GM19468 (cell line): ENCODE data around the gene SUMO2.
"Not testable (repeated sequence)": the region's sequence is repeated elsewhere in the genome, so short reads cannot be mapped to it uniquely, and the experiment has no call there.

ENCODE experiments used
- ATAC-seq: cut with Tn5 transposase; IDR thresholded peaks from one replicate; pipeline ENCODE4 v1.9.1; 2021; ENCODE audit warnings: mild to moderate bottlenecking, moderate library complexity, moderate number of reproducible peaks; ENCODE audit not compliant: unreplicated experiment; ENCODE audit errors: extremely low read depth

SUMO2 gene

GRCh38 chr17:75151930-75152329, 30.8 kb downstream of the SUMO2 start:
- ATAC-seq, result no peak

GRCh38 chr17:75147878-75148546, 34.7 kb downstream of the SUMO2 start:
- no peak for ATAC-seq

- no peak for ATAC-seq
Observed at GRCh38 chr17:75146592-75146991, 36.2 kb downstream of the SUMO2 start.

GRCh38 chr17:75144816-75145512, 37.8 kb downstream of the SUMO2 start:
- ATAC-seq, result no peak

GRCh38 chr17:75142236-75142971, 40.4 kb downstream of the SUMO2 start:
- no peak for ATAC-seq

GRCh38 chr17:75138519-75138918, 44.2 kb downstream of the SUMO2 start:
- no peak for ATAC-seq

GRCh38 chr17:75137762-75138161, 45.0 kb downstream of the SUMO2 start:
- not testable (repeated sequence) for ATAC-seq

GRCh38 chr17:75135946-75136345, 46.8 kb downstream of the SUMO2 start:
- ATAC-seq, result no peak

GRCh38 chr17:75135452-75135851, 47.3 kb downstream of the SUMO2 start:
- ATAC-seq, result no peak

GRCh38 chr17:75133607-75134347, 49.0 kb downstream of the SUMO2 start:
- ATAC-seq, result not testable (repeated sequence)

- no peak for ATAC-seq
Observed at GRCh38 chr17:75133001-75133400, 49.8 kb downstream of the SUMO2 start.

GRCh38 chr17:75132018-75133000, 50.5 kb downstream of the SUMO2 start:
- not testable (repeated sequence) for ATAC-seq

- peak; percentile 83 for ATAC-seq
Observed at GRCh38 chr17:75131278-75132017, 51.3 kb downstream of the SUMO2 start, which contains the start of gene NT5C. NT5C (minus strand) TSS chr17:75131742; CDS start chr17:75131707, 35 bp downstream.

- ATAC-seq, result no peak
Observed at GRCh38 chr17:75130632-75131277, 52.0 kb downstream of the SUMO2 start.

GRCh38 chr17:75130059-75130631, 52.6 kb downstream of the SUMO2 start:
- no peak for ATAC-seq

- ATAC-seq, result no peak
Observed at GRCh38 chr17:75129576-75129975, 53.2 kb downstream of the SUMO2 start.

GRCh38 chr17:75128694-75129505, 53.9 kb downstream of the SUMO2 start:
- ATAC-seq, result no peak
